Activated naive CD8-positive, alpha-beta T cell treated with anti-CD3 and anti-CD28 coated beads, Interleukin-2, amount 10 ng/mL, durations not matched to agents 7 days and 5 days (primary cell): ENCODE measurements around the gene KRTAP4-8. TPM values are rescaled to one million over a fixed set of nuclear protein-coding genes. Genes with fewer than 3 reads are reported as not detected.
"Not testable (repeated sequence)": the region's sequence is repeated elsewhere in the genome, so short reads cannot be mapped to it uniquely, and the experiment has no call there.

ENCODE experiments used
- ATAC-seq: fragments of 150-1000 bp; cut with Tn5 transposase; one replicate; pipeline ENCODE4 v1.10.0; 2021; ENCODE audit warnings: low read depth, moderate library complexity
- POLR2A ChIA-PET: fragments of 350-600 bp; sonication (Branson Sonifier 250); formaldehyde crosslinking; loops from one replicate; lab custom pipeline; 2021; ENCODE audit warnings: antibody characterized with exemption; lab: Charles Lee
- DNase-seq: peaks from one replicate; pipeline ENCODE4 v3.0.0; 2021
- H3K27ac Mint-ChIP-seq: one replicate; pipeline ENCODE4 v1.8.0; 2022; ENCODE audit warnings: mild to moderate bottlenecking, mixed read lengths
- H3K27me3 Mint-ChIP-seq: one replicate; pipeline ENCODE4 v1.8.0; 2022; ENCODE audit warnings: mild to moderate bottlenecking, moderate library complexity, mixed read lengths
- H3K36me3 Mint-ChIP-seq: one replicate; pipeline ENCODE4 v1.8.0; 2021; ENCODE audit warnings: mild to moderate bottlenecking, mixed read lengths
- H3K4me1 Mint-ChIP-seq: one replicate; pipeline ENCODE4 v1.8.0; 2021; ENCODE audit warnings: mixed read lengths
- H3K4me3 Mint-ChIP-seq: one replicate; pipeline ENCODE4 v1.8.0; 2022; ENCODE audit warnings: mild to moderate bottlenecking, moderate library complexity, mixed read lengths
- H3K9me3 Mint-ChIP-seq: one replicate; pipeline ENCODE4 v1.8.0; 2021; ENCODE audit warnings: mixed read lengths
- total RNA-seq, 2 experiments: library from RNA; stranded (reverse); gene quantifications; one replicate each; pipeline ENCODE4 v1.2.3, GENCODE V29; 2021

The KRTAP4-8 gene
- total RNA-seq, 2 experiments from 2014 or later: not detected

DNA sequence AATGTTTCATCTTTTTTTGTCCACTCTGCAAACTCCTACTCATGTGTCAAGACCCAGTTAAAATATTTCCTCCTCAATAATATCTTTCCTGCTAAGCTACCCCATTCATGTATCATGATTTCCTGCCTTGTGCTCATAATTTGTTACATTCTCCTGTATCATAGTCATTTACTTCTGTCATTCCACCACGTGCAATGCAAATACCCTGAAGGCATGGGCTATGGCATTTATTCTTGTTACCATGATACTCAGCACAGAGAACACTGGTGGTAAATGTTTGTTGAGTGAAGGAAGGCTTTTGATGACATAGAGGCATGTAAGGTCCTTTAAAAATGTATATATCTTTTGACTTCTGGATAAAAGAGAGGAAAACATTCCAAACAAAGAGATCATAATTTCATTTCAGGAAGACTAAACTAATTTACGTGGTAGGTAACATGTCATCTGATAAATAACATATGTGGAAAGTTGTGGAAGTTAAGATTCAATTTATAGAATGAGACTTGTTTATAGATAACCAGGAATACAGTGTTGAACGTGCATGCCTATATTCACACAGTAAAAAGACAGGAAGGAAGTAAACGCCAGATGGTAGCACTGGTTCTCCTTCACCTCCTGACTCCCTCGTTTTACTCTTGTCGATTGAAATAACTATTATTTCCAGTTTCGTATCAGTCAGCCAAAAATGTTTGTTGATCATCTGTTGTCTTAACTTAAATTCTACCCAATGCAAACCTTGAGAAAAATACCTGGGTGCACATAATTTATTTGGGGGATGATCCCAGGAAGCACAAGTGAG is 1.9 kb upstream of the KRTAP4-8 start:
- POLR2A ChIA-PET, H3K9me3 Mint-ChIP-seq, H3K36me3 Mint-ChIP-seq, DNase-seq, H3K4me1 Mint-ChIP-seq, H3K27ac Mint-ChIP-seq, ATAC-seq, H3K4me3 Mint-ChIP-seq: not testable (repeated sequence)
- H3K27me3 Mint-ChIP-seq: peaks cover 13% of the 10 kb centered on the region

DNA sequence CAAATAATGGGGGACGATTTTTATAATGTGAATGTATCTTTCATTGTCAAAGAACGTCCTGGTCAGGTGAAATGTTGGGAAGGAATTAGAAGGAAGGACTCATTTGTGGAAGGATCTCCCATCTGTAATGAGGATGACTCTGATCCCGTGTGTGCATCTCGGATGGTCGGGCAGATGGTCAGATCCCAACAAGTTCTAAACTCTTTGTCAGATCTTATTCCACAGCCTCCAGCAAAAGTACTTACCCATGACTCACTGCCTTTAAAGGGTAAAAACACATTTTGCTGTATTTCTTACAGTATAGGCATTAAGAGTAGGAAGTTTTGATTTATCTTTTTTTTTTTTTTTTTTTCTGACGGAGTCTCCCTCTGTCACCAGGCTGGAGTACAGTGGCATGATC is 539 bp upstream of the KRTAP4-8 start:
- Mint-ChIP-seq H3K36me3 (no peaks in the 10 kb centered on the region), H3K4me1 (peaks cover 1% of the 10 kb centered on the region), H3K27ac (no peak overlapping the region), H3K27me3 (peaks cover 13% of the 10 kb centered on the region), H3K9me3 (no peaks in the 10 kb centered on the region), H3K4me3 (no peak overlapping the region)
- POLR2A ChIA-PET: no interaction called here
- DNase-seq (no peak), ATAC-seq (no peak)

DNA sequence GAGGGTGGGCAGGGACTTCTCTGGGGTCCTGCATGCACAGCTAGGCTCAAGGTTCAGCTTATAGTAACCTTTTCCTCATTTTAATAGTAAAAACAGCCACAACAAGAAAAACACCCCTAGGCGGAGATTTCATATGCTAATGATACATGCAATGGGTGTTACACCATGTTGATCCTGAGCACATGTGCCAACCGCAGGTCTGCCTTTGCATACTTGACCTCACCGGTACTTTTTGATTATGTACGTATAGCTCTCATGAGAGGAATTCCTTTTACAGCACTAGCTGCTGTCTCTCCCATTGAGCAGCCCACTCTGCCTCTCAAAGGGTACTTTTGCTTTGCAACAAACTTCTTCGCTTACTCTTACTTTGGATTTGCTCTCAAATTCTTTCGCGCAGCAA is 1.9 kb downstream of the KRTAP4-8 start:
- no peak overlapping the region for H3K27ac Mint-ChIP-seq
- no peaks in the 10 kb centered on the region for H3K36me3 Mint-ChIP-seq
- no peak overlapping the region for H3K4me3 Mint-ChIP-seq
- H3K27me3 Mint-ChIP-seq: peaks cover 11% of the 10 kb centered on the region
- no peaks in the 10 kb centered on the region for H3K9me3 Mint-ChIP-seq
- H3K4me1 Mint-ChIP-seq: peaks cover 1% of the 10 kb centered on the region
- DNase-seq: no peak
- no peak for ATAC-seq
- POLR2A ChIA-PET: no interaction called here

DNA sequence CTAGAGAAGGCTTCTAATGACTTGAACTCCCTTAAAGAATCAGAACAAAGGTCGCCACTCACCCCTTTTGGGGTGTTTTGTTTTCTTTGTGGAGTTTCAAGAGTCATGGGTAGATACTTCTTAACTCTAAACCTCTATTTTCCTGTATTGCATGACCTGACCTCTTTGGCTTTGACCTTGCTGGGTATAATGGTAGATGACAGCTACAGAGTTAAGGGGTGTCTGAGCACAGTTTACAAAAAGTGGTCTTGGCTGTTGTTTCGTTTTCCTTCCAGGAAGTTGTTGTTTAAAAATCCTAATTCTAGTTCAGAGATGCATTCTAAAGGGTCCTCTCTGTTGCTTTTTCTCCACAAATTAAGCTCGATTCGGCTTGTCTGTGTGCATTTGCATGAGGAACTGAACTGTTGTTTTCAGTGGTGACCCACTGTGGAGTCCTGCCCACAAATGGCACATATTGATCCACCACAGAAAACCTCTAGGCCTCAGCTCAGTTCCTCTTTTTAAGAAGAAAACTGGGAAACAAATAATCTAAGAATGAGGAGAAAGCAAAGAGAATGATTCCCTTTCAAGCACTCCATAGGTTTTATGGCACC is 9.1 kb downstream of the KRTAP4-8 start:
- H3K27me3 Mint-ChIP-seq, H3K4me3 Mint-ChIP-seq, H3K36me3 Mint-ChIP-seq, H3K27ac Mint-ChIP-seq, H3K4me1 Mint-ChIP-seq, DNase-seq, H3K9me3 Mint-ChIP-seq, POLR2A ChIA-PET, ATAC-seq: not testable (repeated sequence)

DNA sequence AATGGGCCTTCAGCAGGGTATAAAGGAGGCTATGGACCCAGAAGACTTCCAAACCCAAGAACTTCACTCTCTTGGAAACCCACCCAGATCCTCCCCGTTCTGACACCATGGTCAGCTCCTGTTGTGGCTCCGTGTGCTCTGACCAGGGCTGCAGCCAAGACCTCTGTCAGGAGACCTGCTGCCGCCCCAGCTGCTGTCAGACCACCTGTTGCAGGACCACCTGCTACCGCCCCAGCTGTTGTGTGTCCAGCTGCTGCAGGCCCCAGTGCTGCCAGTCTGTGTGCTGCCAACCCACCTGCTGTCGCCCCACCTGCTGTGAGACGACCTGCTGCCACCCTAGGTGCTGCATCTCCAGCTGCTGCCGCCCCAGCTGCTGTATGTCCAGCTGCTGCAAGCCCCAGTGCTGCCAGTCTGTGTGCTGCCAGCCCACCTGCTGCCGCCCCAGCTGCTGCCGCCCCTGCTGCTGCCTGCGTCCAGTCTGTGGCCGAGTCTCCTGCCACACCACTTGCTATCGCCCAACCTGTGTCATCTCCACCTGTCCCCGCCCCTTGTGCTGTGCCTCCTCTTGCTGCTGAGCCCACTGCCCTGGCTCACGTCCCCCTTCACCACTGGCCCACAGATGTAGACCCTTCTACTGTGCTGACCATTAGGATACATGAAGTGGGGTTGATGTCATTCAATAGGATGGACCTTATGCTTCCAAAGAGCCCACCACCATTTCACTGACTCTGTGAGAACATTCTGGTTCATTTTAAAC is 13.7 kb downstream of the KRTAP4-8 start, which contains the start of gene KRTAP4-7:
Gene KRTAP4-7, plus strand, starts transcription at position 51 of the 757 bp plus-strand sequence. Its CDS starts 57 bp downstream, at position 108.
- H3K36me3 Mint-ChIP-seq, DNase-seq, H3K4me3 Mint-ChIP-seq, H3K27me3 Mint-ChIP-seq, H3K27ac Mint-ChIP-seq, H3K4me1 Mint-ChIP-seq, H3K9me3 Mint-ChIP-seq, ATAC-seq, POLR2A ChIA-PET: not testable (repeated sequence)

DNA sequence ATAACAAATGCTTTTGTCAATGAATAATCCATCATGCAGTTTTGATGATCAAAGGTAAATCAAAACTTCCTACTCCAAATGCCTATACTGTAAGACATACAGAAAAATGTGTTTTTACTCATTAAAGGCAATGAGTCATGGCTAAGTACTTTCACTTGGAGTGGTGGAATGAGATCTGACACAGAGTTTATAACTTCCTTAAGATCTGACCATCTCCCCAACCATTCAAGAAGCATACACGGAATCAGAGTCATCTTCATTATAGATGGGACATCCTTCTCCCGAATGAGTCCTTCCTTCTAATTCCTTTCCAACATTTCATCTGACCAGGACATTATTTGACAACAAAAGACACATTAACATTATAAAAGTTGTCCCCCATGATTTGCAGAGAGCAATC is 14.5 kb downstream of the KRTAP4-8 start:
- POLR2A ChIA-PET, H3K4me3 Mint-ChIP-seq, H3K9me3 Mint-ChIP-seq, H3K27me3 Mint-ChIP-seq, ATAC-seq, H3K36me3 Mint-ChIP-seq, DNase-seq, H3K27ac Mint-ChIP-seq, H3K4me1 Mint-ChIP-seq: not testable (repeated sequence)

DNA sequence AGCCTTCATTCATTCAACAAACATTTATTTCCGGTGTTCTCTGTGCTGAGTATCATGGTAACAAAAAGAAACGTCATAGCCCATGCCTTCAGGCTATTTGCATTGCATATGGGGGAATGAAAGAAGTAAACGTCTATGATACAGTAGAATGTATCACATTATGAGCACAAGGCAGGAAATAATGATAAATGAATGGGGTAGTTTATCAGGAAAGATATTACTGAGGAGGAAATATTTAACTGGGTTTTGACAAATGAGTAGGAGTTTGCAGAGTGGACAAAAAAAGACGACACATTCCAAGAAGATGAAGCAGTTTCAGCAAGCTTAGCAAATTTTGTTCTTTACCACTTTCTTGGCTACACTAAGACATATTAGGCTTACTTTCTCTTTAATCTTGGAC is 15.3 kb downstream of the KRTAP4-8 start:
- no peaks in the 10 kb centered on the region for H3K36me3 Mint-ChIP-seq
- H3K9me3 Mint-ChIP-seq: peaks cover 3% of the 10 kb centered on the region
- H3K27me3 Mint-ChIP-seq: no peaks in the 10 kb centered on the region
- no peak for ATAC-seq
- POLR2A ChIA-PET: no interaction called here
- no peak overlapping the region for H3K4me3 Mint-ChIP-seq
- H3K4me1 Mint-ChIP-seq: no peaks in the 10 kb centered on the region
- no peak overlapping the region for H3K27ac Mint-ChIP-seq
- DNase-seq: no peak

DNA sequence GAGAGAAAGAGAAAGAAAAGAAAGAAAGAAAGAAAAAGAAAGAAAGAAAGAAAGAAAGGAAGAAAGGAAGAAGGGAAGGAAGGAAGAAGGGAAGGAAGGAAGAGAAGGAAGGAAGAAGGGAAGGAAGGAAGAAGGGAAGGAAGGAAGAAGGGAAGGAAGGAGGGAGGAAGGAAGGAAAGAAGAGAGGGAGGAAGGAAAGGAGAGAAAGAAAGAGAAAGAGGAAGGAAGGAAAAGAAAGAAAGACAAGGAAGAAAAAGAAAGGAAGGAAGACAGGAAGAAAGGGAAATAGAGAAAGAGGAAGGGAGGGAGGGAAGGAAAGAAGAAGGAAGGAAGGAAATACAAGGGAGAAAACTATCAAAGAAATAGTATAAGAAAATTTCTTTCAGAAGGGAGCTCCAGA is 21.2 kb downstream of the KRTAP4-8 start:
- Mint-ChIP-seq H3K9me3 (no peaks in the 10 kb centered on the region), H3K4me1 (no peaks in the 10 kb centered on the region), H3K27me3 (peaks cover 16% of the 10 kb centered on the region), H3K36me3 (no peaks in the 10 kb centered on the region), H3K27ac (no peak overlapping the region), H3K4me3 (no peak overlapping the region)
- no peak for ATAC-seq
- POLR2A ChIA-PET: no interaction called here
- DNase-seq: no peak

DNA sequence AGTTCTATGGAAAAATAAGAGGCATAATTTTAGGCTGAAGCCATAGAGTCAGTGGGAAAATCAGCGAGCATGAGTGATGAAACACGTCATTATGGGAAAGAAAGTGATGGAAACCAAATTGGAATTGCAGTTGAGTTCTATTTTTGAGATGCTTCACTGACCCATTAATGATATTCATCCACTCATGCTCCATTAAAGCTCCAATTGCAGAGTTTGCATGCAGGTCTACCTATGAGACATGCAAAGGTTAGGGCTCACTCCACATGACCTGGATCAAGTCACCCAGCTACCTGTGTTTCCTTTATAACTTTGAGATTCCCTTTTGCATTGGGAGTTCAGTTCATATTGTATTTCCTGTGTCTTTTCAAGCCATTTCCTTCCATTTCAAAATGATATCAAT is 24.3 kb downstream of the KRTAP4-8 start:
- DNase-seq (no peak), ATAC-seq (no peak)
- Mint-ChIP-seq H3K4me1 (peaks cover 2% of the 10 kb centered on the region), H3K4me3 (no peak overlapping the region), H3K27ac (no peak overlapping the region), H3K27me3 (peaks cover 16% of the 10 kb centered on the region), H3K36me3 (no peaks in the 10 kb centered on the region), H3K9me3 (no peaks in the 10 kb centered on the region)
- POLR2A ChIA-PET: no interaction called here

DNA sequence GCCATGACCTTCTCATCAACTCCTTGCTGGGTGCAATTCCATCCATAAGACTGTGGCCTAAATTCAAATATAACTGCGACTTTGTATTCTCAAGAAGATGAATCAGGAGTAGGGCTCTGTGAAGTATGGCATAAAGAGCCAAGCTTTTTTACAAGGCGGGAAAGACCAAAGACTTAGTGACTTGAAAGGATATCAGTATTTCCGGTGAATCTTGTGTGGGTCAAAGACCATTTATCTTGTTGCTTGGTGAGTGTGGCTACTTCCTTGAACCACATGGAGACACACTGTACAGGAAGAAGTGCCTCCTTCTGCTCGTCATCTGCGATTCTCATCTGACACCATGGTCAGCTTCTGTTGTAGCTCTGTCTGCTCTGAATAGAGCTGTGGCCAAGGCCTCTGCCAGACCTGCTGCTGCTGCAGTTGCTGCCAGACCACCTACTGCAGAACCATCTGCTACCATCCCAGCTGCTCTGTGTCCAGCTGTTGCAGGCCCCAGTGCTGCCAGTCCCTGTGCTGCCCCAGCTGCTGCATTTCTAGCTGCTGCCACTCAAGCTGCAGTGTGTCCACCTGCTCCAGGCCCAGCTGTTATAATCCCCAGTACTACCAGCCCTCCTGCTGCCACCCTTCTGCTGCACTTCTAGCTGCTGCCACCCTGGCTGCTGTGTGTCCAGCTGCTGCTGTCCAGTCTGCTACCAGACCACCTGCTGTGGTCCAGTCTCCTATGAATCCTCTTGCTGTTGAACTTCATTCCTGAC is 26.2 kb downstream of the KRTAP4-8 start:
- H3K4me1 Mint-ChIP-seq: peaks cover 2% of the 10 kb centered on the region
- DNase-seq: no peak
- H3K36me3 Mint-ChIP-seq: no peaks in the 10 kb centered on the region
- ATAC-seq: no peak
- H3K4me3 Mint-ChIP-seq: no peak overlapping the region
- H3K9me3 Mint-ChIP-seq: no peaks in the 10 kb centered on the region
- no peak overlapping the region for H3K27ac Mint-ChIP-seq
- peaks cover 15% of the 10 kb centered on the region for H3K27me3 Mint-ChIP-seq
- POLR2A ChIA-PET: no interaction called here

DNA sequence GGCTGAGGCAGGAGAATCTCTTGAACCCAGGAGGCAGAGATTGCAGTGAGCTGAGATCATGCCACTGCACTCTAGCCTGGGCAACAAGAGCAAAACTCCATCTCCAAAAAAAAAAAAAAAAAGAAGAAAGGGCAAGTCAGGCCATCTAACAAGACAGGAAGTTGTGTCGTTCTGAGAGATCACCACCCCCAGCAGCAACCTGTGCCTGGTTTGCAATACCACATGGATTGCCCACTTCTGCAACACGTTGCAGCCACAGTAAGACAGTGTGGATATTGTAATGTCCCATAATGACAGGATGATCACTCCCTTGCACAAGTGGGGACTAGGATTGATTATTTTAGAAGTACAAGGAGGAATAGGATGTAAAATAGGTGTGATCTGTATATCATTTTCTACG is 28.9 kb downstream of the KRTAP4-8 start:
- DNase-seq (no peak), ATAC-seq (no peak)
- Mint-ChIP-seq H3K4me1 (peaks cover 5% of the 10 kb centered on the region), H3K4me3 (no peak overlapping the region), H3K27ac (no peak overlapping the region), H3K36me3 (no peaks in the 10 kb centered on the region), H3K9me3 (no peaks in the 10 kb centered on the region), H3K27me3 (no peaks in the 10 kb centered on the region)
- POLR2A ChIA-PET: no interaction called here

DNA sequence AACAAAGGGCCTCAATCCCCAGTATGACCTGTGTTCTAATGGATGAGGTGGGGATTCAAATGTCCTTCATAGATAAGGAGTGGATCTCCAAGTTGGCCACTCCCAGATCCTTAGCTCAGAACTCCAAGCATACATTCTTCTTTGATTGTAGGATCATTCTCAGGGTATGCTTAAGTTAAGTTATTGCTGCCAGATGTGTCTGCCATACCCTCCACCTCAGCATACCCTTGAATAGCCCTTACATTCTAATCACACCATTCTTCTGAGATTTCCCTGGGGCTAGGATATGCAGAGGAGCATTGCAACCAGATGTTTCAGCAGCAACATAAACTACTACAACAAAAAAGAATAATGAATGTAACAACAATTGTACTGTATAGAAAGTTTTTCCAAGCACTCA is 30.7 kb downstream of the KRTAP4-8 start:
- H3K9me3 Mint-ChIP-seq: no peaks in the 10 kb centered on the region
- H3K36me3 Mint-ChIP-seq: no peaks in the 10 kb centered on the region
- POLR2A ChIA-PET: no interaction called here
- no peak overlapping the region for H3K4me3 Mint-ChIP-seq
- no peaks in the 10 kb centered on the region for H3K27me3 Mint-ChIP-seq
- no peak for DNase-seq
- peaks cover 5% of the 10 kb centered on the region for H3K4me1 Mint-ChIP-seq
- ATAC-seq: no peak
- no peak overlapping the region for H3K27ac Mint-ChIP-seq
